ENCODE data around the gene ST3GAL3.

ST3GAL3 gene

DNA sequence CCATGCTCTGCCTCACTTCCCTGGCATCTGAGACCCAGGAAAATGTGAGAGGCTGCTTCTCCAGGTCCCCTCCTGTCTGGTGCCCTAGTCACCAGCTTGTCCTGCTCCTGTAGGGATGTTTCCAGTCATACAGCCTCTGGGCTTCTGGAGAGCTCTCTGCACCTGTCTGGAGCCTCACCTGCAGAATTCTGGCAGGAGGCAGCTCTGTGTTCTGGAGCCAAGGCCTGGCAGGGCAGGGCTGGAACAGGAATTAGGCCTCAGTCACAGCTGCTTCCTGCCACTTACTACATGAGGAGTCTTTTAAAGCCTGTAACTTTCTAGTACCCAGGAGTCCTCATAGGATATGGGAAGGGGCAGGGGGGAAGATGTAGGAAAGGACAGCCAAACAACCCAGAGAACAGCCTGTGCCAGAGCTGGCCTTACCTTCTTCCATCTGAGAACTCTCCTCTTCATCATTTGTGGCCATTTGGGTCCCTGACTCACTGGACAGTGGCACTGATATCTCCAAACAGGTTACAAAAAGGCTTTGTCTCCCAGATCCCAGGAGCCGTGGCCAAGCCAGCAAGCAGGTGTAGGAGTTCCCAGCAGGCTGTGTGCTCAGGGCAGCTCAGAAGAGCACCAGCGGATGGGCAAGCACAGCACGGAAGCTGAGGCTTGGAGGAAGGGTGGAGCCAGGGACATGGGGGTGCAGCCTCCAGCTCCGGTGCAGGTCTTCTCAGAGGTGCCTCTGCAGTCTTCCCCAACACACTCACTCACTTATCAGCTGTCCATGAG, 194.9 kb downstream of the ST3GAL3 start:
- ChIA-PET CTCF (interaction anchor here (1.1 to 1.9 kb wide), 3 partner anchors 32 to 138 kb away, joined by 3 to 9 read pairs (median 4); no protein-coding TSS in a partner anchor), POLR2A (no interaction called here)
- no peak for TF ChIP-seq ZNF23 (tag by site-specific recombination; IDR thresholded peaks at IDR 0.05; ENCODE audit: borderline replicate concordance)
- TF ChIP-seq ZNF211 (tag by site-specific recombination; IDR thresholded peaks at IDR 0.05; ENCODE audit: low read depth) = no peak
- TF ChIP-seq, protein P1, sequence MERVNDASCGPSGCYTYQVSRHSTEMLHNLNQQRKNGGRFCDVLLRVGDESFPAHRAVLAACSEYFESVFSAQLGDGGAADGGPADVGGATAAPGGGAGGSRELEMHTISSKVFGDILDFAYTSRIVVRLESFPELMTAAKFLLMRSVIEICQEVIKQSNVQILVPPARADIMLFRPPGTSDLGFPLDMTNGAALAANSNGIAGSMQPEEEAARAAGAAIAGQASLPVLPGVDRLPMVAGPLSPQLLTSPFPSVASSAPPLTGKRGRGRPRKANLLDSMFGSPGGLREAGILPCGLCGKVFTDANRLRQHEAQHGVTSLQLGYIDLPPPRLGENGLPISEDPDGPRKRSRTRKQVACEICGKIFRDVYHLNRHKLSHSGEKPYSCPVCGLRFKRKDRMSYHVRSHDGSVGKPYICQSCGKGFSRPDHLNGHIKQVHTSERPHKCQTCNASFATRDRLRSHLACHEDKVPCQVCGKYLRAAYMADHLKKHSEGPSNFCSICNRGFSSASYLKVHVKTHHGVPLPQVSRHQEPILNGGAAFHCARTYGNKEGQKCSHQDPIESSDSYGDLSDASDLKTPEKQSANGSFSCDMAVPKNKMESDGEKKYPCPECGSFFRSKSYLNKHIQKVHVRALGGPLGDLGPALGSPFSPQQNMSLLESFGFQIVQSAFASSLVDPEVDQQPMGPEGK (tag by site-specific recombination; IDR thresholded peaks at IDR 0.05) = no peak
- TF ChIP-seq ZNF530 (tag by site-specific recombination; IDR thresholded peaks at IDR 0.05; ENCODE audit: low read depth) = no peak
- TF ChIP-seq ZNF157 (tag by site-specific recombination; IDR thresholded peaks at IDR 0.05) = no peak
- TF ChIP-seq ZNF555 (tag by site-specific recombination; conservative IDR thresholded peaks at IDR 0.05) = no peak
- no peak for TF ChIP-seq SALL2 (tag by site-specific recombination; IDR thresholded peaks at IDR 0.05; ENCODE audit: borderline replicate concordance)
- no peak for TF ChIP-seq ZNF677 (tag by site-specific recombination; IDR thresholded peaks at IDR 0.05)
- TF ChIP-seq, protein P2, sequence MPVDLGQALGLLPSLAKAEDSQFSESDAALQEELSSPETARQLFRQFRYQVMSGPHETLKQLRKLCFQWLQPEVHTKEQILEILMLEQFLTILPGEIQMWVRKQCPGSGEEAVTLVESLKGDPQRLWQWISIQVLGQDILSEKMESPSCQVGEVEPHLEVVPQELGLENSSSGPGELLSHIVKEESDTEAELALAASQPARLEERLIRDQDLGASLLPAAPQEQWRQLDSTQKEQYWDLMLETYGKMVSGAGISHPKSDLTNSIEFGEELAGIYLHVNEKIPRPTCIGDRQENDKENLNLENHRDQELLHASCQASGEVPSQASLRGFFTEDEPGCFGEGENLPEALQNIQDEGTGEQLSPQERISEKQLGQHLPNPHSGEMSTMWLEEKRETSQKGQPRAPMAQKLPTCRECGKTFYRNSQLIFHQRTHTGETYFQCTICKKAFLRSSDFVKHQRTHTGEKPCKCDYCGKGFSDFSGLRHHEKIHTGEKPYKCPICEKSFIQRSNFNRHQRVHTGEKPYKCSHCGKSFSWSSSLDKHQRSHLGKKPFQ (tag by site-specific recombination; IDR thresholded peaks at IDR 0.05) = no peak
- Histone ChIP-seq H3K4me3 (ENCODE audit: low read depth, low read length) (no peak overlapping the region), H3K4me1 (ENCODE audit: control insufficient read depth, insufficient read depth, low read length) (no peaks in the 10 kb centered on the region), H3K9me3 (ENCODE audit: control insufficient read depth, insufficient read depth, low read depth, low read length) (no peaks in the 10 kb centered on the region), H3K27ac (ENCODE audit: extremely low read depth, low read depth, low read length) (no peak overlapping the region), H3K36me3 (ENCODE audit: control insufficient read depth in 2 of 2, insufficient read depth in 1 of 2, low read length in 2 of 2) (peaks cover 0 to 17% of the 10 kb centered on the region in 2 experiments; a peak in 1 of 3 replicates)

DNA sequence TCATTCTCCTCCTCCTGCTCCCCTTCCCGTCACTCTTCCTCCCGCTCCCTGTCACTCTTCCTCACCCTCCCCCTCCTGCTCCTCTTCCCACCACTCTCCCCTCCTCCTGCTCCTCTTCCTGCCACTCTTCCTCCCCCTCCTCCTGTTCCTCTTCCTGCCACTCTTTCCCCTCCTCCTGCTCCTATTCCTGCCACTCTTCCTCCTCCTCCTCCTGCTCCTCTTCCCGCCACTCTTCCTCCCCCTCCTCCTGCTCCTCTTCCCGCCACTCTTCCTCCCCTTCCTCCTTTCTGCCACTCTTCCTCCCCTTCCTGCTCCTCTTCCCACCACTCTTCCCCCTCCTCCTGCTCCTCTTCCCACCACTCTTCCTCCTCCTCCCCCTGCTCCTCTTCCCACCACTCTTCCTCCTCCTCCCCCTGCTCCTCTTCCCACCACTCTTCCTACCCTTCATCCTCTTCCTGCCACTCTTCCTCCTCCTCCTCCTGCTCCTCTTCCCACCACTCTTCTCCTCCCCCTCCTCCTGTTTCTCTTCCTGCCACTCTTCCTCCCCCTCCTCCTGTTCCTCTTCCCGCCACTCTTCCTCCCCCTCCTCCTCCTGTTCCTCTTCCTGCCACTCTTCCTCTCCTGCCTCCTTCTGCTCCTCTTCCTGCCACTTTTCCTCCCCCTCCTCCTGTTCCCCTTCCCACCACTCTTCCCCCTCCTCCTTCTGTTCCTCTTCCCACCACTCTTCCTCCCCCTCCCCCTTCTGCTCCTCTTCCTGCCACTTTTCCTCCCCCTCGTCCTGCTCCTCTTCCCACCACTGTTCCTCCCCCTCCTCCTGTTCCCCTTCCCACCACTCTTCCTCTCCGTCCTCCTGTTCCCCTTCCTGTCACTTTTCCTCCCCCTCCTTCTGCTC, 197.6 kb downstream of the ST3GAL3 start:
- H3K27ac ChIP-seq (ENCODE audit: extremely low read depth, low read depth, low read length) = no peak overlapping the region
- H3K4me1 ChIP-seq (ENCODE audit: control insufficient read depth, insufficient read depth, low read length) = no peaks in the 10 kb centered on the region
- POLR2A ChIA-PET = no interaction called here
- TF ChIP-seq ZFHX2 (tag by site-specific recombination; conservative IDR thresholded peaks at IDR 0.05) (no peak), GFI1B (tag by site-specific recombination; IDR thresholded peaks at IDR 0.05) (no peak), ZNF423 (tag by site-specific recombination; IDR thresholded peaks at IDR 0.05) (no peak), KLF7 (tag by site-specific recombination; IDR thresholded peaks at IDR 0.05; ENCODE audit: borderline replicate concordance) (no peak), ZNF24 (tag by site-specific recombination; IDR thresholded peaks at IDR 0.05) (no peak), ZNF132 (tag by site-specific recombination; IDR thresholded peaks at IDR 0.05; ENCODE audit: borderline replicate concordance) (no peak), ZNF341 (tag by site-specific recombination; IDR thresholded peaks at IDR 0.05; ENCODE audit: low read depth) (no peak), WT1 (tag by site-specific recombination; IDR thresholded peaks at IDR 0.05) (no peak), ZNF146 (tag by site-specific recombination; IDR thresholded peaks at IDR 0.05) (no peak)
- TF ChIP-seq, protein P3, sequence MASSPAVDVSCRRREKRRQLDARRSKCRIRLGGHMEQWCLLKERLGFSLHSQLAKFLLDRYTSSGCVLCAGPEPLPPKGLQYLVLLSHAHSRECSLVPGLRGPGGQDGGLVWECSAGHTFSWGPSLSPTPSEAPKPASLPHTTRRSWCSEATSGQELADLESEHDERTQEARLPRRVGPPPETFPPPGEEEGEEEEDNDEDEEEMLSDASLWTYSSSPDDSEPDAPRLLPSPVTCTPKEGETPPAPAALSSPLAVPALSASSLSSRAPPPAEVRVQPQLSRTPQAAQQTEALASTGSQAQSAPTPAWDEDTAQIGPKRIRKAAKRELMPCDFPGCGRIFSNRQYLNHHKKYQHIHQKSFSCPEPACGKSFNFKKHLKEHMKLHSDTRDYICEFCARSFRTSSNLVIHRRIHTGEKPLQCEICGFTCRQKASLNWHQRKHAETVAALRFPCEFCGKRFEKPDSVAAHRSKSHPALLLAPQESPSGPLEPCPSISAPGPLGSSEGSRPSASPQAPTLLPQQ (tag by site-specific recombination; IDR thresholded peaks at IDR 0.05) = no peak
- TF ChIP-seq, protein P4, sequence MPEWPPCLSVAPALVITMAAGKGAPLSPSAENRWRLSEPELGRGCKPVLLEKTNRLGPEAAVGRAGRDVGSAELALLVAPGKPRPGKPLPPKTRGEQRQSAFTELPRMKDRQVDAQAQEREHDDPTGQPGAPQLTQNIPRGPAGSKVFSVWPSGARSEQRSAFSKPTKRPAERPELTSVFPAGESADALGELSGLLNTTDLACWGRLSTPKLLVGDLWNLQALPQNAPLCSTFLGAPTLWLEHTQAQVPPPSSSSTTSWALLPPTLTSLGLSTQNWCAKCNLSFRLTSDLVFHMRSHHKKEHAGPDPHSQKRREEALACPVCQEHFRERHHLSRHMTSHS (tag by site-specific recombination; IDR thresholded peaks at IDR 0.05) = no peak
- TF ChIP-seq, protein P5, sequence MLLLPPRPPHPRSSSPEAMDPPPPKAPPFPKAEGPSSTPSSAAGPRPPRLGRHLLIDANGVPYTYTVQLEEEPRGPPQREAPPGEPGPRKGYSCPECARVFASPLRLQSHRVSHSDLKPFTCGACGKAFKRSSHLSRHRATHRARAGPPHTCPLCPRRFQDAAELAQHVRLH (tag by site-specific recombination; IDR thresholded peaks at IDR 0.05) = no peak
- peaks cover 0 to 3% of the 10 kb centered on the region in 2 experiments; a peak in 1 of 3 replicates for H3K36me3 ChIP-seq (ENCODE audit: control insufficient read depth in 2 of 2, insufficient read depth in 1 of 2, low read length in 2 of 2)
- H3K9me3 ChIP-seq (ENCODE audit: control insufficient read depth, insufficient read depth, low read depth, low read length) = no peaks in the 10 kb centered on the region
- no peak overlapping the region for H3K4me3 ChIP-seq (ENCODE audit: low read depth, low read length)
- CTCF ChIA-PET = no interaction called here
